ENCODE measurements around the gene MME. TPM values are rescaled to one million over a fixed set of nuclear protein-coding genes. Genes with fewer than 3 reads are reported as not detected.

Gene MME
- polyA plus RNA-seq, 1 experiment: 61.7 TPM

- TF ChIP-seq CTCF (IDR thresholded peaks at IDR 0.05; ENCODE audit: low read depth, low read length): no peak
- POLR2A ChIA-PET: no interaction called here
- CTCF ChIA-PET: interaction anchor here (1.1 kb wide), 1 partner anchor 11 kb away, joined by 3 read pairs; no protein-coding TSS in a partner anchor
- no peak overlapping the region for H3K4me3 ChIP-seq (ENCODE audit: low read depth, low read length)
- no peak overlapping the region for H3K27ac ChIP-seq (ENCODE audit: low read depth, low read length)
- DNase-seq (ENCODE audit: low read depth, low spot score): no peak
- no peaks in the 10 kb centered on the region for H3K27me3 ChIP-seq (ENCODE audit: control insufficient read depth, insufficient read depth, low read length)
- no peaks in the 10 kb centered on the region for H3K9me3 ChIP-seq (ENCODE audit: control insufficient read depth, insufficient read depth, low read length)
Observed at GRCh38 chr3:155219106-155219505, 139.0 kb downstream of the MME start.

- TF ChIP-seq CTCF (IDR thresholded peaks at IDR 0.05; ENCODE audit: low read depth, low read length): no peak
- CTCF ChIA-PET: interaction anchor here (0.6 kb wide), 1 partner anchor 68 kb away, joined by 6 read pairs; the partner anchor contains the start of gene STRIT1
Observed at GRCh38 chr3:155225417-155225816, 145.3 kb downstream of the MME start.

GRCh38 chr3:155227141-155227540, 147.0 kb downstream of the MME start:
- CTCF ChIA-PET: no interaction called here
- no peak overlapping the region for H3K27ac ChIP-seq (ENCODE audit: low read depth, low read length)
- H3K4me3 ChIP-seq (ENCODE audit: low read depth, low read length): no peak overlapping the region
- TF ChIP-seq CTCF (IDR thresholded peaks at IDR 0.05; ENCODE audit: low read depth, low read length): no peak
- POLR2A ChIA-PET: no interaction called here
- no peak for DNase-seq (ENCODE audit: low read depth, low spot score)
- no peaks in the 10 kb centered on the region for H3K9me3 ChIP-seq (ENCODE audit: control insufficient read depth, insufficient read depth, low read length)
- no peaks in the 10 kb centered on the region for H3K27me3 ChIP-seq (ENCODE audit: control insufficient read depth, insufficient read depth, low read length)

More at GRCh38 chr3:155225417-155225816, 145.3 kb downstream of the MME start:
- Histone ChIP-seq H3K27ac (ENCODE audit: low read depth, low read length) (no peak overlapping the region), H3K9me3 (ENCODE audit: control insufficient read depth, insufficient read depth, low read length) (no peaks in the 10 kb centered on the region), H3K4me3 (ENCODE audit: low read depth, low read length) (no peak overlapping the region), H3K27me3 (ENCODE audit: control insufficient read depth, insufficient read depth, low read length) (no peaks in the 10 kb centered on the region)
- DNase-seq (ENCODE audit: low read depth, low spot score): no peak
- POLR2A ChIA-PET: no interaction called here

- ChIA-PET CTCF (no interaction called here), POLR2A (no interaction called here)
- no peak for TF ChIP-seq CTCF (IDR thresholded peaks at IDR 0.05; ENCODE audit: low read depth, low read length)
- H3K27me3 ChIP-seq (ENCODE audit: control insufficient read depth, insufficient read depth, low read length): no peaks in the 10 kb centered on the region
- no peaks in the 10 kb centered on the region for H3K9me3 ChIP-seq (ENCODE audit: control insufficient read depth, insufficient read depth, low read length)
- DNase-seq (ENCODE audit: low read depth, low spot score): no peak
- no peak overlapping the region for H3K4me3 ChIP-seq (ENCODE audit: low read depth, low read length)
- no peak overlapping the region for H3K27ac ChIP-seq (ENCODE audit: low read depth, low read length)
Observed at GRCh38 chr3:155228676-155229075, 148.6 kb downstream of the MME start.

GRCh38 chr3:155229086-155229485, 149.0 kb downstream of the MME start:
- no peaks in the 10 kb centered on the region for H3K9me3 ChIP-seq (ENCODE audit: control insufficient read depth, insufficient read depth, low read length)
- H3K27ac ChIP-seq (ENCODE audit: low read depth, low read length): no peak overlapping the region
- POLR2A ChIA-PET: no interaction called here
- H3K4me3 ChIP-seq (ENCODE audit: low read depth, low read length): no peak overlapping the region
- DNase-seq (ENCODE audit: low read depth, low spot score): no peak
- CTCF ChIA-PET: no interaction called here
- TF ChIP-seq CTCF (IDR thresholded peaks at IDR 0.05; ENCODE audit: low read depth, low read length): no peak
- H3K27me3 ChIP-seq (ENCODE audit: control insufficient read depth, insufficient read depth, low read length): no peaks in the 10 kb centered on the region

Measured in AG04450 (cell line).